HG03064 (cell line): ENCODE measurements around the gene FBXO21.
"Not testable (repeated sequence)": the region's sequence is repeated elsewhere in the genome, so short reads cannot be mapped to it uniquely, and the experiment has no call there.

ENCODE experiments used
- ATAC-seq: cut with Tn5 transposase; IDR thresholded peaks from one replicate; pipeline ENCODE4 v1.9.1; 2021; ENCODE audit warnings: low read depth; ENCODE audit not compliant: unreplicated experiment

FBXO21 gene, protein sequence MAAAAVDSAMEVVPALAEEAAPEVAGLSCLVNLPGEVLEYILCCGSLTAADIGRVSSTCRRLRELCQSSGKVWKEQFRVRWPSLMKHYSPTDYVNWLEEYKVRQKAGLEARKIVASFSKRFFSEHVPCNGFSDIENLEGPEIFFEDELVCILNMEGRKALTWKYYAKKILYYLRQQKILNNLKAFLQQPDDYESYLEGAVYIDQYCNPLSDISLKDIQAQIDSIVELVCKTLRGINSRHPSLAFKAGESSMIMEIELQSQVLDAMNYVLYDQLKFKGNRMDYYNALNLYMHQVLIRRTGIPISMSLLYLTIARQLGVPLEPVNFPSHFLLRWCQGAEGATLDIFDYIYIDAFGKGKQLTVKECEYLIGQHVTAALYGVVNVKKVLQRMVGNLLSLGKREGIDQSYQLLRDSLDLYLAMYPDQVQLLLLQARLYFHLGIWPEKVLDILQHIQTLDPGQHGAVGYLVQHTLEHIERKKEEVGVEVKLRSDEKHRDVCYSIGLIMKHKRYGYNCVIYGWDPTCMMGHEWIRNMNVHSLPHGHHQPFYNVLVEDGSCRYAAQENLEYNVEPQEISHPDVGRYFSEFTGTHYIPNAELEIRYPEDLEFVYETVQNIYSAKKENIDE

DNA sequence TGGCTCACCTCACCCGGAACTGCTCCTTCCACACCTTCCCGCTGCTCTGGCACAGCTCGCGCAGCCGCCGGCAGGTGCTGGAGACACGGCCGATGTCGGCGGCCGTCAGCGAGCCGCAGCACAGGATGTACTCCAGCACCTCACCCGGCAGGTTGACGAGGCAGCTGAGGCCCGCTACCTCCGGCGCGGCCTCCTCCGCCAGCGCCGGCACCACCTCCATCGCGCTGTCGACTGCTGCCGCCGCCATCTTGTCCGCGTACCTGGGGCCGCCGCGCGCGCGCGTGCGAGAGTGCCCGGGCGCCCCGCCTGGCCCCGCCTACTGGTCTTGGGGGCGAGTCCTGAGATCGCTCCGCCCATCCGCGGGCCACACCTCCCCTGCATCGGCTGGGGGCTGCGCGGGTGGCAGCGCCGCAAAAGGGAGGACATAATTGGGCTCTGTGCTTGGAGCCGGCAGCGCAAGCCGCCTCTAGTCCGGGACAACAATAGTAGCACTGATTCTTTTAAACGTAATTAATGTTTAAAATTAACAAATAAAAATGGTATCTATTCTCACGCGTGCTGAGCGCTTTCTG is at the start of gene FBXO21:
Gene FBXO21, minus strand, starts transcription at position 261 of the 572 bp plus-strand sequence. Its CDS starts 14 bp downstream, at position 247.
- peak; percentile 93 for ATAC-seq

DNA sequence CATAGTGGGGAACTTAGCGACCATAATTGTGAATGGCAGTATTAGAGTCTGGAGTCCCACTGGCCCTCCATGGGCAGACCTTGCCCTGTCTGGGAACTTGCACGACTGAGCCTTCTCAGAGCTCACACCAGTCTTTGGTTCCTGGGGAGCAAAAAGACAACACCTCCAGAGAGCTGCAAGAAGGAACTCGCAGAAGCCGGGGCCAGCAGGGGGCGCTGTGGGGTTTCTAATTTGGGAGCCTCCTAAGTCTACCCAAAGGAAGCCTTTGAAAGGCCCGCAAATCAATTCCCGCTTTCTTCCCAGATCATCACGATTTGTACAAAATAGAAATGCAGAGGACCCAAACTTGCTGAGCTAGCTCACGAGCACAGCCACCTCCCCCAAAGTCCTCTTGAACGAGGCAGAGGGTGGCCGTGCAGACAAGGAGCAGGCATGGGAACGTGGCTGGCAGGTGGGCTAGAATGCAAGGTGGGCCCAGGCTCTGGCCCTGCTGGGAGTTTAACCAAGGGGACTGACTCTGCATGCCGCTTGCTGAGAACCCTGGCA is 46.3 kb upstream of the FBXO21 start:
- no peak for ATAC-seq

DNA sequence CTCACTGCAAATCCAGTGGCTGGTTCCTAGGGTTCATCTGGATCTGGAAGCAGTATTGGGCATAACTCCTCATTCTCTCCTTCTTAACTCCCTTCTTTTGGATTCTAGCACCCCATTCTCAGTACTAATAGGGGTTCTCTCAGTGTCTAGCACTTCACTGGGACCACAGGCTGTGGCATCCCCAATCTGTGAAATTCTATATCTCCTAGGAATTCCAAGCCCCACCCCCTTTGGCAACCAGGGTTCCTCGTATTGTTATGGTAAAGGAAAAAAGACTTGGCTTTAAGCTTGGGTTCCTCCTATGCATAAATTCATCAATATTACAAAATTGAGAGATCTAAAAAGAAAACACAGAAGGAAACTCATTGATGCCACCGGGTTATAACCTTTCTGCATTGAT is 45.0 kb upstream of the FBXO21 start:
- no peak for ATAC-seq

DNA sequence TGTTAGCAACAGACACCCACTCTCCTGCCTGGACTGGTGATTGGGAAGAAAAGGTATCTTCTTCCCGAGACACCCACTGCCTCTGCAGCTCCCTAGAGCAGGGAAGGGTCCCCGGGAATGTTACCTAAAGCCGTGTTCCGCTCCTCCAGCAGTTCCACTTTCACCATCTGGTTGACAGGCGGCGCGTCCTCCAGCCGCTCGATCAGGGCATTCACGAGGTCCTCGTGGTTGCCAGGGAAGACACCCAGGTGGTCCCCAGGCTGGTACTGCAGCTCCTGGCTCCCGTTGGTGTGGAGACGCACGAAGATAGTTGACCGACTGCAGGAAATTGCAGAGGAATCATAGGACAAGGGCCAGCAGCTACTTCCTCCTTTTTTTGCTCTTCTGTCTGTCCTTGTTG is 44.2 kb upstream of the FBXO21 start:
- no peak for ATAC-seq

DNA sequence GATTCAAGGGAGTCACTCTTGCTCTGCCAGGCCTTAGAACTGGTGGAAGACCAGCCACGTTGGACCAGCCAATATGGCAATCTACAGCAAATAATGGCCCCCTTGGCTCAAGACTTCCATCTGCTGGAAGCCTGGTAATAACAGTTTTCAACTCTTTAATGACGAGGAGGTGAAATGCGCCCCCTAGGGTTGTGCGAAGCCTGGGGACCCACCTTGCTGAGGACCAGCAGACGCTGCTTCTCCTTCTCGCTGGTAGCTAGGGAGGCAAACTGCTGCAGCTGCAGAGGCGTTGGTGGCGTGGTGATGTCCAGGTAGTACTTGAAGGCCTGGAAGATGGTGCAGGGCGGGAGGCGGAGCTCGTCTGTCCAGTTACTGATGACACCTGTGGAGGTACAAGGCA is 41.5 kb upstream of the FBXO21 start:
- ATAC-seq: no peak

DNA sequence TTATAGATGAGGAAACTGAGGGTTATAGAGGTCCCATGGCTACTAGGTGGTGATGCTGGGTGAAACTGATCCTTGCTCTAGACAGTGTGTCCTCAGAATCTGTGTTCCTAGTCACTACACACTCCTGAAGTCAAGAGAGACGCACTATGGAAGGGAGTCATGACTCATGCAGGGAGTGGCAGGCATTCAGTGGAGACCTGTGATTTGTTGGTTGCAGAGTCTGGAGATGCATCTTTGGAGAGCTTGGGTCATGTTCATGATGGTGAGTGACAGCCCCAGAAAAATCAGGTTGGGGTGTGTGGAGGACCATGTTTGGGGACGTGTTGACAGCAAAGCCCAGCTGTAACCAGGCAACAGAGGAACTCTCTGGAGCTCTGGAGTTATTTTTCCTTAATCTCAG is 38.0 kb upstream of the FBXO21 start:
- no peak for ATAC-seq

DNA sequence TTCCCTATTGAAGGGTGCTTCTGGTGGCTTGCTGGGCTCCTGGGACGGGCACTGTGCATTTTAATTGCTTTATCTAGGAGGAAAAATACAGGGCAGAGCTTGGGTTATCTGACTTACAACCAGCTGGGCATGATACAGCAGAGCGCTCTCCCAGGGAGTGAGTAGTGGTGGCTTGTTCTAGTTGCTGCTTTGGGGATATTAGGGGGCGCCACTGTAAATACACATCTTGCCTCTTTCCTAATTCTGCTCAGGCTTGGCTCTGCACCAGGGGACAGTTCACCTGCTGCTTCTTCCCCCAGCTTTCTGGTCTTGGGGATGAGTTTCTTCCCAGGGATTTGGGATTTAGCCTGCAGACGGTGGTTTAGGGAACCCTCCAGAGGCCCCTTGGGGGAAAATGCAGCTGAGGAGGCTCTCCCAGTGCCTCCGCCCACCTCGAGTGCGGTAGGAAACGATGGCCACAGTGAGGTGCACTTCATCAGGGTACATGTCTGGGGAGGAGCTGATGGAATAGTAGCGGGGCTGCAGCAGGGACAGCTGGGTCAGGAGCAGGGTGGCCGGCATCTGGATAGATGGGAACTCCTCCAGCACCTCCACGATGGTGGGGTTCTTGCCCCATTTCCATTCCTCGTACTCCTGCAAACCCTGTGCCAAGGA is 36.9 kb upstream of the FBXO21 start:
- ATAC-seq: no peak

DNA sequence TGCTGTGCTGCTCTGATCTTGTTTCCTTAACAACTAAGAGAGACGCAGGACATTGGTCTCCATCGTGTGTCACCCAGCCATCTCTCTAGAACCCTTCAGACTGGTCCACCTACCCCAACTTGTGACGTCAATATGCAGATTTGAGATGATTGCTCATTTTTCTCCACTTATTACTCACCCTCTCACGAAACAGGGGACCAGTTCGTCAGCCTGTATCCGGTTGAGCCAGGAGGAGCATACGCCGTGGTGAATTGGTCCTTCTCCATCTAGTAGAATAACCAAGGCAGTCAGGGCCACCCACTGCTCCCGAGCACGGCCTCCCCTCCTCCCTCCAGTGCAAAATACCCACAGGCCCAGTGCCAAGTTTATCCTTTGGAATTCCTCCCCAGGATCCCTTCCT is 36.2 kb upstream of the FBXO21 start:
- no peak for ATAC-seq

DNA sequence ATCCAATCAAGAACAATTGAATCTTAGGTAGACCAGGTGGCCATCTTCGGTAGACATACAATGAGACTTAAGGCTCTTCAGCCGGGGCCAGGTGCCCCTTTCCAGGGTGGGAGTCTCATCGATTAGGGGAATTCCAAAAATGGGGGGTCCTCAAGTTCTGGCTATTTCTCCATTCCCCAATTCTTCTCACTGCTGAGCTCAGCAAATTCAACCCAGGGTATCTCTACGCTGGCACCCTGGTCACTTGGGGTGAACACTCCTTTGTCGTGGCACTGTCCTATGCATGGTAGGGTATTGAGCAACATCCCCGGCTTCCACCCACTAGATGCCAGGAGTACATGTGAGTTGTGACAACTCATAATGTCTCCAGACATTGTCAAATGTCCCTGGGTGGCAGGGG is 34.9 kb upstream of the FBXO21 start:
- no peak for ATAC-seq

DNA sequence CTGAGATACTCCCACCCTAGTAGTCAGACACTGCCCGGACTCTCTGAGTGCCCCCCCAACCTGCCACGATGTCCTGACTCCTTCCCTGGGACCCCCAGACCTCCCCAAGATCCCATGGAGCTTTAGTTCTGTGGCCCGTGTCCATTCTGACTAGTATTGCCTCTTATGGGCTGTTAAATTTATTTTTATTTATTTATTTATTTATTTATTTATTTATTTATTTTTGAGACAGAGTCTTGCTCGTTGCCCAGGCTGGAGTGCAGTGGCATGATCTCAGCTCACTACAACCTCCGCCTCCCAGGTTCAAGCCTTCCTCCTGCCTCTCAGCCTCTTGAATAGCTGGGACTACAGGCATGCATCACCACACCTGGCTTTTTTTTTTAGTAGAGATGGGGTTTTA is 30.7 kb upstream of the FBXO21 start:
- ATAC-seq: not testable (repeated sequence)

DNA sequence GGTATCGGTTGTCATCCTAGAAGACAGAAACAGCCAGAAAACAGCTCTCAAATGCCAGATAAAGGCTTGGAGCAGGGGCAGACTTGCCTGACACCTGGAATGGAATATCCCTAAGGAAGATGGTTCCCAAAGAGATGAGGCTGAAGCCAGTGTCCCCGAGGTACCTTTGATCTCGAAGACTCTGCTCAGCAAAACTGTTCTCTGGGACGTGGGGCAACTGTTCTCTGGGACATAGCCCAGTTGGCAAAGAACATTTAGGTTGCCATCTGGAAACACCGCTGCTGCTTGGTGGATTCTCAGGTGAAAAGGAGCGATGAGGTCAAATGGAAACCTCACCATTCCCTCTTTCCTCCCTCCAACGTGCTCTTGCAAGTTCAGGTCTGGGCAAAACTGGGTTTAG is 27.9 kb upstream of the FBXO21 start:
- ATAC-seq: no peak

DNA sequence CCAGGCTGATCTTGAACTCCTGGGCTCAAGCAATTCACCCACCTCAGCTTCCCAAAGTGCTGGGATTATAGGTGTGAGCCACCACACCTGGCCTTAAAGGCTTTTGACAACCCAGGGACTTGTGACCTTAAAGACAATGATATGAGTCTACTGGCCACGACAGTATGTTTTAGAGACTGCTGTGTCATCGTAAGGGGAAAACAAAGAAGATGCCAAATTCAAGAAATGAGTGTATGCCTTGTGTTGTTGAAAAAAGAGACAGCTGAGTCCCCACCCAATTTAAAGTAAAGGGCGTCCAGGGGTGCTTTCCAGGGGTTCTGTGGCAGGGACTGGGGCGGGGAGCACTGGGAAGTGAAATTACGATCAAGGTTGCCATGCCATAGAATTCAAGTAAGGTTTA is 26.4 kb upstream of the FBXO21 start:
- ATAC-seq: no peak

DNA sequence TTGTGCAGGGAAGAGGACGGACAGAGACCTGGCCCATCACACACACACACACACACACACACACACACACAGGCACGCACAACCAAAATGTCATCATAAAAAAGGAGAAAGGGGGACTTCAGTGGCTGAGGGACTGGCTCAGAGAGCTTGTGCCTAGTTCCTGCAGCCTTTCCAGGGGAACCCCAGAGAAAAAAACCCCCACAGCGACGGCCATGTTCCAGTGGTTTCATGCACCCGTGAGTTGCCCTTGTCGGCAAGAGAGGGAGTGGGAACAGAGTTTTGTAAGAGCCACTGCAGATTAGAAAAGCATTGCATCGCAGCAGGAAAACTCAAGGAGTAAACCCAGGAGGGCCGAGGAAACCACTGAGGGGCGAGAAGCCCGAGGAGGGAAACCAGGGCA is 24.5 kb upstream of the FBXO21 start:
- ATAC-seq: no peak

DNA sequence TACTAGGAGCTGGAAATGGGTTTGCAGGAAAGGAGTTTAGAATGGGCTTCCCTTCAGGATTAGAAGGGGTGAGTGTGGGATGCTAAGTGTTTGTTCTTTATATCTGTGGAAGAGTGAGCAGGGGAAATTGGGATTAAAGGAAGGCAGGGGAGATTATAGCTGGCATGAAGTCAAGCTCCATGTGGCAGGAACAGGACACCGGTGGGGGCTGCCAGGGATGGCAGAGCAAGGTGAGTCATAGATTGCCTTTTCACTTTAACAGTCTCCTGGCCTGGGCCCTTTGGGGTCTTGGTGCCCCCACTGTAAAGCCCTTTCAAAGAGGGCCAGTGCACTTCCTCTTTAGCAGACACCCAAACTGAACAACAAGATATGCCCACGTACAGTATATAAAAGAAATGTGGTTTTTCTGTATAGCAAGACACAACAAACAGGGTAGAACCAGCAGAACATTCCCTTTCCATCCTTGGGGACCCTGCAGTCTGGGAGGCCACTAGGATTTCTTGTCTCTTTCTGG is 23.1 kb upstream of the FBXO21 start:
- ATAC-seq: no peak

DNA sequence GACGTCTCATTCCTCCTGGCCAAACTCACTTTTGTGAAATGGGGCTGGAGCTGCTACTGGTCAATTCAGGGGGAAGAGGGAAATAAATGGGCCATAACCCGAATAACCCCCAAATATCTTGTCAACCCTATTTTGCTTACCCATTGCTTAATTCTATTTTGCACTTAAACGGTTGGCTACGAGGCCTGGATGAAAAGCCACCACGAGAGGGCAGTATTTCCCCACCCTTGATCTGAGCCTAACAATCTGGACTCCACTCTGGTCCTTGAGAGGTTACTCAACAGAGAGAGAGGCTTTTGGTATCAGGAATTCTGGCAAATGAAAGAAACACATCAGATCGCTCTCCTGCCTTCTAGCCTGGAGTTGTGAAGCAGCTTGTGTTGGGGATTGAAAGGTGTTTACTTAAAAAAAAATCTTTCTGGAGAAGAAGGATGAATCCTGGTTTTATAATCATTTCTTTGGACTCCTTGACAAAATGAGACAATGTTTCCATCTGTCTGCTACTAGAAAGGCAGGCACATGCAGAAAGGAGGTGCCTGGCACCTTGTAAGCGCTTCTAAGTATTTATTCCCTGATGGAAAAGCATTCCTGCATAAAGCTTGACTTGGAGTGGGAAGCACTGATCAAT is 22.4 kb upstream of the FBXO21 start:
- ATAC-seq: no peak

DNA sequence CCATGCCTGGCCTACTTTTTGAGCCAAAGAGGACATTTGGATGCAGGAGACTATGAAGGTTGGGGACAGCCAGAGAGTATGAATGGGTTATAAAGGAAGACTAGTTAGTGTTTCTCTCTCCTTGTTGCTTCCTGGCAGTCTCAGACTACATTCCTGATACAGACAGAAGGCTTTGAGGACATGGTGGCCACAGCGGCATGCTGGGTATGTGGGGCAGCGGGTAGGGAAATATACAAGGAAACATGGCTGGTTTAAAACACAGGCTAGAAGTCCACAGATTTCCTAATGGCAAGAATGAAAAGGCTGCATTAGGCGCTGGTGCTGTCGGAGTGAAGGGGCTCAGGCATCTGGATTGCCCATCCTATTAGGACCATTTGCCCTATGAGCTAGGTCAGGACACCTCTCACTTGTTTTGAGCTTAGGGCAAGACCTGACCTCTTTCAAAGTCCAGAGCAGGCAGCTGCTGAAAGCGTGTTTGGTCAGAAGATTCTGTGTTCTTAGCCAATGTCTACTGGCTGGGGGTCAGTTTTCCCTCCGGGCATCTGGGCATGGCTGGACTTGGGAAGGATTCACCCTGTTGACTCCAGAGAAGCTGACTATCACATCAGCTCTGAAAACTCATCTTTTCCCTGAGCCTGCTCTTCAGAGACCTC is 20.1 kb upstream of the FBXO21 start:
- ATAC-seq: no peak

DNA sequence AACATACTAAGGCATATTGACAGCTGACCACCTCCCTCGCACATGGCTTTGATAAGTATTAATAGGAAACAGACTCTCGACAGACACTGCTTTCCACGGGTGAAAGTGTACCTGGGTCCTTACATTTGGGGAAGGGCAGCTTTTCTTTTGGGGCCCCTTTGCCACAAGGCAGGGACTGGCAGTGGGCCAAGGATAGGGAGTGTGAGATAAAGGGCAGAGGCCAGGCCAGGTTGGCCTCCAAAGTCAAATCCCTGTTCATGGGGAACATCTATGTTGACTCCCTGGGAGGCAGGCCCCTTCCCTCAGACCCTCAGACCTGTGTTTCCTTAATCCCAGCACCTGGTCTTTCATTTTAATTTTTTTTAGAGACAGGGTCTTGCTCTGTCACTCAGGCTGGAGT is 19.4 kb upstream of the FBXO21 start:
- ATAC-seq: no peak

DNA sequence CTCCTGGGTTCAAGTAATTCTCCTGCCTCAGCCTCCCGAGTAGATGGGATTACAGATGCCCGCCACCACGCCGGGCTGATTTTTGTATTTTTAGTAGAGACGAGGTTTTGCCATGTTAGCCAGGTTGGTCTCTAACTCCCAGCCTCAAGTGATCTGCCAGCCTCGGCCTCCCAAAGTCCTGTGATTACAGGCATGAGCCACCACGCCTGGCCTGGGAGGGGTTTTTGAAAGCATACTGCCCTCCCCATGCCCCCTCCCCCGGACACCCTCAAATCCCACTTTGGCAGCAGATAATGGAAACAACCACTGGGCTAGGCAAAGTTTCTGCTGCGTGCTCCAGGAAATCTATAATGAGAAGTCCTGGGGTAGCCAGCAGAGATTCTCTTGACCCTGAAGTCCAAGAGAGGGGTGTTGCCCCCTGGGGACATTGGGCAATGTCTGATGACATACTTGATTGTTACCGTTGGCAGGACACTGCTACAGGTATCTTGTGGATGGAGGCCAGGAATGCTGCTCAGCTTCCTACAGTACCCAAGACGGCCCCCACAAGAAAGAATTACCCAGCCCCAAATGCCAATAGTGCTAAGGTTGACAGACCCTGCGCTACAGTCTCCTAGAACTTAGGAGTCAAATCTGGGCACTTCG is 18.7 kb upstream of the FBXO21 start:
- ATAC-seq: no peak

DNA sequence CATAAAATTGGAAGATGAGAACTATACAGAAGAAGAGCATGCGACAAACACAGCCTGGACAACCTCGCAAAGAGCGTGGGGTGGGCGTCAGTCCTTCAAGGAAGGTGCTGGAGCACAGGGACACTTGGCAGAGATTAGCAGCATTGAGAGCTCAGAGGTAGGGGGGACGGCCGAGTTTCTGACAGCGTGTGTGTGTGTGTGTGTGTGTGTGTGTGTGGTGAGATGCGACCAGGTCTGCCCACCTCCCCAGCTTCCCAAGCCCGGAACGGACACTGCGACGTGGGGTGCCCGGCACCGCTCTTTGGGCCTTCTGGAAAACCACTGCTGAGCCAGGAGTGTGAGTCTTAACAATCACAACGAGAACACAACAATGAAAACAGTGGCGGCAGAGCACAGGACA is 17.9 kb upstream of the FBXO21 start:
- ATAC-seq: no peak

DNA sequence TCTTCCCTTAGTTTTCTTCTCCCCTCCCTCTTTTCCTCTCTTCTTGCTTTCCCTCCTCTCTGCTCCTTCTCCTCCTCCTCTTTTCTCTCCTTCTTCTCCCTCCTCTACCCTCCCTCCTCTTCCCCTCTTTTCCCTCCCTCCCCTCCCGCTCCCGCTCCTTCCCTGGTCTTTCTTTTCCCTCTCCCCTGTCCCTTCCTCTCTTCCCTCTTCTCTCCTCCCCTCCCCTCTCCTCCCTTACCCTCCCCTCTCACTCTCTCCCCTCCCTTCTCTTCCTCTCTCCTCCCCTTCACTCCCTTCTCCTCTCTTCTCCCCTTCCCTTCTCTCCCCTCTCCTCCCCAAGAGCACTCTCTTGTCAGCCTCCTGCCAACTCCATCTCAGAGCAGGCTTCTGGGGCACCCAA is 17.4 kb upstream of the FBXO21 start:
- no peak for ATAC-seq
